ENCODE measurements around the gene PDIA4.
"Not testable (repeated sequence)": the region's sequence is repeated elsewhere in the genome, so short reads cannot be mapped to it uniquely, and the experiment has no call there.

PDIA4 gene

GRCh38 chr7:149002604-149003003 is 25.7 kb downstream of the PDIA4 start:
- no peak for DNase-seq

GRCh38 chr7:149001427-149002068 is 26.8 kb downstream of the PDIA4 start:
- no peak for DNase-seq

- no peak for DNase-seq
Measured at GRCh38 chr7:149000961-149001360, 27.3 kb downstream of the PDIA4 start.

- DNase-seq: no peak
Measured at GRCh38 chr7:148999192-148999591, 29.1 kb downstream of the PDIA4 start.

- DNase-seq: no peak
Measured at GRCh38 chr7:148997497-148997896, 30.8 kb downstream of the PDIA4 start.

- DNase-seq: no peak
Measured at GRCh38 chr7:148994576-148994975, 33.7 kb downstream of the PDIA4 start.

GRCh38 chr7:148993193-148993592 is 35.1 kb downstream of the PDIA4 start:
- DNase-seq: no peak

- no peak for DNase-seq
Measured at GRCh38 chr7:148991536-148991935, 36.8 kb downstream of the PDIA4 start.

- no peak for DNase-seq
Measured at GRCh38 chr7:148987751-148988512, 40.4 kb downstream of the PDIA4 start.

- DNase-seq: peak; percentile 69
Measured at GRCh38 chr7:148987010-148987750, 41.1 kb downstream of the PDIA4 start.

GRCh38 chr7:148986742-148987009 is 41.6 kb downstream of the PDIA4 start:
- DNase-seq: no peak

GRCh38 chr7:148983200-148984146 is 44.8 kb downstream of the PDIA4 start:
- DNase-seq: peak; percentile 62

- DNase-seq: no peak
Measured at GRCh38 chr7:148982654-148983199, 45.6 kb downstream of the PDIA4 start.

GRCh38 chr7:148979827-148980226 is 48.5 kb downstream of the PDIA4 start:
- DNase-seq: no peak

- not testable (repeated sequence) for DNase-seq
Measured at GRCh38 chr7:148979072-148979471, 49.2 kb downstream of the PDIA4 start.

- no peak for DNase-seq
Measured at GRCh38 chr7:148978091-148978490, 50.2 kb downstream of the PDIA4 start.

GRCh38 chr7:148975896-148976295 is 52.4 kb downstream of the PDIA4 start:
- DNase-seq: no peak

GRCh38 chr7:148973256-148973655 is 55.0 kb downstream of the PDIA4 start:
- DNase-seq: no peak

GRCh38 chr7:148972375-148972774 is 55.9 kb downstream of the PDIA4 start:
- no peak for DNase-seq

GRCh38 chr7:148967602-148968001 is 60.7 kb downstream of the PDIA4 start:
- no peak for DNase-seq

GRCh38 chr7:148967032-148967372 is 61.3 kb downstream of the PDIA4 start:
- DNase-seq: no peak

- no peak for DNase-seq
Measured at GRCh38 chr7:148964483-148965267, 63.6 kb downstream of the PDIA4 start.
